Hippocampal formation (tissue), 2 donors: ENCODE results near the gene DCN.
"Not testable (repeated sequence)": the region's sequence is repeated elsewhere in the genome, so short reads cannot be mapped to it uniquely, and the experiment has no call there.

Experiments
- DNase-seq, 2 donors: peaks; one replicate each; lab custom pipeline; 2025; lab: John Stamatoyannopoulos, UW

DCN gene

GRCh38 chr12:91182636-91183455, at the start of gene DCN:
Gene DCN, minus strand, starts transcription at chr12:91182817. Its CDS starts 4,265 bp downstream, at chr12:91178552.
- DNase-seq, result no peak

- DNase-seq, result no peak
These were observed 48.2 kb upstream of the DCN start for GRCh38 chr12:91230841-91231240.

GRCh38 chr12:91226951-91227350, 44.3 kb upstream of the DCN start:
- no peak for DNase-seq

- no peak for DNase-seq
These were observed 42.7 kb upstream of the DCN start for GRCh38 chr12:91225316-91225715.

GRCh38 chr12:91224401-91224800, 41.8 kb upstream of the DCN start:
- no peak for DNase-seq

- DNase-seq, result no peak
These were observed 40.1 kb upstream of the DCN start for GRCh38 chr12:91222746-91223145.

GRCh38 chr12:91219919-91220318, 37.3 kb upstream of the DCN start:
- DNase-seq, result no peak

GRCh38 chr12:91219511-91219910, 36.9 kb upstream of the DCN start:
- DNase-seq, result no peak

GRCh38 chr12:91216871-91217270, 34.3 kb upstream of the DCN start:
- no peak for DNase-seq

- no peak for DNase-seq
These were observed 33.4 kb upstream of the DCN start for GRCh38 chr12:91215940-91216454.

- DNase-seq, result no peak
These were observed 29.2 kb upstream of the DCN start for GRCh38 chr12:91211866-91212265.

GRCh38 chr12:91210618-91211017, 28.0 kb upstream of the DCN start:
- no peak for DNase-seq

GRCh38 chr12:91210144-91210543, 27.5 kb upstream of the DCN start:
- DNase-seq, result no peak

GRCh38 chr12:91207301-91207700, 24.7 kb upstream of the DCN start:
- DNase-seq, result not testable (repeated sequence)

- DNase-seq, result no peak
These were observed 23.2 kb upstream of the DCN start for GRCh38 chr12:91205811-91206210.

GRCh38 chr12:91204421-91204820, 21.8 kb upstream of the DCN start:
- no peak for DNase-seq

- no peak for DNase-seq
These were observed 21.0 kb upstream of the DCN start for GRCh38 chr12:91203610-91204009.

- no peak for DNase-seq
These were observed 19.8 kb upstream of the DCN start for GRCh38 chr12:91202390-91202789.

- DNase-seq, result no peak
These were observed 13.8 kb upstream of the DCN start for GRCh38 chr12:91196436-91196835.

- no peak for DNase-seq
These were observed 11.9 kb upstream of the DCN start for GRCh38 chr12:91194500-91194899.

- DNase-seq, result no peak
These were observed 9.0 kb upstream of the DCN start for GRCh38 chr12:91191513-91192111.

- no peak for DNase-seq
These were observed 6.9 kb upstream of the DCN start for GRCh38 chr12:91189516-91189915.

- DNase-seq, result no peak
These were observed 6.2 kb upstream of the DCN start for GRCh38 chr12:91188778-91189177.
